HCT116 (cell line): ENCODE results near the gene TMEM192. TPM values are rescaled to one million over a fixed set of nuclear protein-coding genes. Genes with fewer than 3 reads are reported as not detected.

ENCODE experiments used
- ATAC-seq: fragments of 200-7000 bp; cut with Tn5 transposase; 2 replicates; pipeline ENCODE4 v1.9.1; 2020; ENCODE audit warnings: mild to moderate bottlenecking, moderate library complexity
- BruUV-seq: library from RNA; stranded (reverse); fragments of 400-500 nt; replicated peaks from 2 replicates; lab custom pipeline; 2021; lab: Mats Ljungman, UMichigan
- CTCF ChIA-PET: fragments of 300-600 bp; sonication (Branson Sonifier 250); formaldehyde crosslinking; loops from one replicate; lab custom pipeline; 2021; ENCODE audit warnings: antibody characterized with exemption; lab: Charles Lee
- POLR2A ChIA-PET: fragments of 300-600, 350-600 bp; sonication (Branson Sonifier 250); formaldehyde crosslinking; loops from one replicate; lab custom pipeline; 2021; ENCODE audit warnings: antibody characterized with exemption; lab: Charles Lee
- RAD21 ChIA-PET, 2 experiments: fragments of 300-600 bp; sonication (Branson Sonifier 250); formaldehyde crosslinking; loops; one replicate each; lab custom pipeline; 2023; ENCODE audit warnings: low total read pairs in 2 of 2; ENCODE audit not compliant: uncharacterized antibody in 2 of 2, unreplicated experiment in 2 of 2, low non-redundant PET in 1 of 2; lab: Charles Lee
- DNase-seq: peaks from one replicate; pipeline ENCODE4 v3.0.0-alpha.2; 2010; ENCODE audit warnings: low read depth, low spot score
- H2AFZ ChIP-seq: fragments of 200-600 bp; shearing (Covaris generic), sonication (generic); 2 replicates; pipeline ENCODE4 v1.6.1; 2017; ENCODE audit warnings: low read depth, mixed run types, mixed read lengths, antibody characterized with exemption, low read length; ENCODE audit not compliant: poor library complexity, severe bottlenecking
- H3K27ac ChIP-seq: 2 replicates; pipeline ENCODE4 v1.5.1; 2012; ENCODE audit warnings: low read depth, low read length
- H3K27me3 ChIP-seq: fragments of 200-600 bp; sonication (generic); 2 replicates; pipeline ENCODE4 v1.6.1; 2016; ENCODE audit warnings: mixed run types, low read length, mixed read lengths; ENCODE audit not compliant: insufficient read depth
- H3K36me3 ChIP-seq, 2 experiments: fragments of 200-500 bp in 1 of 2; fragments of 200-600 bp in 1 of 2; sonication (Bioruptor generic) in 1 of 2; sonication (generic) in 1 of 2; 2 replicates each; pipeline versions ENCODE4 v1.5.1 to v1.6.1; 2014 to 2016; ENCODE audit warnings: low read length in 2 of 2, inconsistent platforms in 1 of 2, mixed read lengths in 1 of 2, mixed run types in 1 of 2; ENCODE audit not compliant: insufficient read depth in 2 of 2, control insufficient read depth in 1 of 2
- H3K4me1 ChIP-seq, 2 experiments: fragments of 200-600 bp in 1 of 2; sonication (generic) in 1 of 2; 2 replicates each; pipeline versions ENCODE4 v1.5.1 to v1.6.1; 2012 to 2017; ENCODE audit warnings: low read length in 2 of 2, inconsistent platforms in 1 of 2, mild to moderate bottlenecking in 1 of 2, mixed read lengths in 1 of 2, mixed run types in 1 of 2, moderate library complexity in 1 of 2; ENCODE audit not compliant: insufficient read depth in 2 of 2, control insufficient read depth in 1 of 2
- H3K4me2 ChIP-seq: fragments of 200-600 bp; sonication (generic); 2 replicates; pipeline ENCODE4 v1.6.1; 2017; ENCODE audit warnings: mixed run types, low read length, mixed read lengths
- H3K4me3 ChIP-seq, 2 experiments: fragments of 200-600 bp in 1 of 2; sonication (generic) in 1 of 2; replicated peaks in 1 of 2; 2 replicates each; pipeline ENCODE4 v1.5.1; 2011 to 2016; ENCODE audit warnings: low read length in 2 of 2, control low read depth in 1 of 2, low read depth in 1 of 2, mild to moderate bottlenecking in 1 of 2, mixed read lengths in 1 of 2, mixed run types in 1 of 2
- H3K79me2 ChIP-seq: fragments of 200-600 bp; sonication (generic); 2 replicates; pipeline ENCODE4 v1.6.1; 2017; ENCODE audit warnings: mild to moderate bottlenecking, mixed run types, low read length, moderate library complexity, mixed read lengths; ENCODE audit not compliant: insufficient read depth
- H3K9ac ChIP-seq: fragments of 200-600 bp; sonication (generic); 2 replicates; pipeline ENCODE4 v1.6.1; 2016; ENCODE audit warnings: low read length, mixed read lengths
- H3K9me2 ChIP-seq: fragments of 200-600 bp; sonication (generic), shearing (Covaris generic); 2 replicates; pipeline ENCODE4 v1.6.1; 2017; ENCODE audit warnings: mixed run types, mild to moderate bottlenecking, moderate library complexity; ENCODE audit not compliant: insufficient read depth
- H3K9me3 ChIP-seq, 2 experiments: fragments of 200-500 bp in 1 of 2; fragments of 200-600 bp in 1 of 2; sonication (Bioruptor generic) in 1 of 2; sonication (generic) in 1 of 2; 2 replicates each; pipeline ENCODE4 v1.6.1; 2014 to 2017; ENCODE audit warnings: low read length in 2 of 2, mixed read lengths in 2 of 2, inconsistent platforms in 1 of 2, low read depth in 1 of 2, mild to moderate bottlenecking in 1 of 2, mixed run types in 1 of 2, moderate library complexity in 1 of 2; ENCODE audit not compliant: control insufficient read depth in 1 of 2, insufficient read depth in 1 of 2
- H4K20me1 ChIP-seq: fragments of 200-600 bp; sonication (generic), shearing (Covaris generic); 2 replicates; pipeline ENCODE4 v1.6.1; 2017; ENCODE audit warnings: mixed run types, mild to moderate bottlenecking, moderate library complexity; ENCODE audit not compliant: insufficient read depth
- CBX3 ChIP-seq: IDR thresholded peaks from 2 replicates; pipeline ENCODE4 v1.6.1; 2012; ENCODE audit warnings: low read depth
- ELF1 ChIP-seq: IDR thresholded peaks from 2 replicates; pipeline ENCODE4 v1.6.1; 2012; ENCODE audit warnings: low read depth, borderline replicate concordance
- POLR2A ChIP-seq: IDR thresholded peaks from 2 replicates; pipeline ENCODE4 v1.7.0; 2011; ENCODE audit warnings: borderline replicate concordance; ENCODE audit not compliant: insufficient read depth, insufficient read length; ENCODE audit errors: extremely low read depth
- ZFX ChIP-seq: fragments of 450-650 bp; IDR thresholded peaks from 2 replicates; pipeline ENCODE4 v1.6.1; 2017
- intact Hi-C: fragments of 100-400 bp; cut with micrococcal nuclease; formaldehyde crosslinking; loops from 2 replicates; pipeline ENCODE4 v1.10.0; 2022
- total RNA-seq: library from RNA; stranded (reverse); gene quantifications from one replicate; pipeline ENCODE4 v1.2.1, GENCODE V29; 2021; ENCODE audit not compliant: unreplicated experiment
- TF ChIP-seq, protein P1 (sequence below), 3 experiments: fragments of 200-600 bp in 1 of 3; sonication (generic) in 1 of 3; IDR thresholded peaks in 2 of 3; conservative IDR thresholded peaks in 1 of 3; 2 replicates each; pipeline ENCODE4 v1.5.1; 2012 to 2017; ENCODE audit warnings: low read depth in 2 of 3, low read length in 2 of 3, antibody characterized with exemption in 1 of 3, borderline replicate concordance in 1 of 3, control low read depth in 1 of 3, mild to moderate bottlenecking in 1 of 3, mixed read lengths in 1 of 3, mixed run types in 1 of 3, moderate library complexity in 1 of 3; ENCODE audit not compliant: insufficient read depth in 1 of 3
- TF ChIP-seq, protein P2 (sequence below): IDR thresholded peaks from 2 replicates; pipeline ENCODE4 v1.6.1; 2012
- TF ChIP-seq, protein P3 (sequence below): IDR thresholded peaks from 2 replicates; pipeline ENCODE4 v1.6.1; 2012
- TF ChIP-seq, protein P4 (sequence below): IDR thresholded peaks from 2 replicates; pipeline ENCODE4 v1.6.1; 2012; ENCODE audit warnings: low read depth

The TMEM192 gene
- total RNA-seq, 1 experiment from 2014 or later: 13.1 TPM

DNA sequence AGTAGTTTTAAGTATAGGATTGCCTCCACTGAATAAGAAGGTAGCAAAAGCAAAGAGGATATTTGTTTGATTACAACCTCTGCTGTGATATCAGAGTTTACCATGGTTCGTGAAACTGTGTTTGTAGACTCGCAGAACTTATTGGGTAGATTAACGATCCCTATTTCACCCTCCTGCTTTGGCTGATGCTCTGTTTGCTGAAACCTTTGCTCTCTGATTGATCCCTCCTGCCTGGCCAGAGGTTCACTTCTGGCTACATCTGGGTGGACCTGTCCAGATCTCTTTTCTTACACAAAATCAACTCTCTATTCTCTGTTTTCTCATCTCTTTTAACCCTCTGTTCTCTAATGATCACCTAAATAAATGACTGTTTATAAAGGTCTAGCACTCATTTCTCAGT, 37.9 kb upstream of the TMEM192 start:
- RAD21 ChIA-PET: no interaction called here
- TF ChIP-seq, protein P1, sequence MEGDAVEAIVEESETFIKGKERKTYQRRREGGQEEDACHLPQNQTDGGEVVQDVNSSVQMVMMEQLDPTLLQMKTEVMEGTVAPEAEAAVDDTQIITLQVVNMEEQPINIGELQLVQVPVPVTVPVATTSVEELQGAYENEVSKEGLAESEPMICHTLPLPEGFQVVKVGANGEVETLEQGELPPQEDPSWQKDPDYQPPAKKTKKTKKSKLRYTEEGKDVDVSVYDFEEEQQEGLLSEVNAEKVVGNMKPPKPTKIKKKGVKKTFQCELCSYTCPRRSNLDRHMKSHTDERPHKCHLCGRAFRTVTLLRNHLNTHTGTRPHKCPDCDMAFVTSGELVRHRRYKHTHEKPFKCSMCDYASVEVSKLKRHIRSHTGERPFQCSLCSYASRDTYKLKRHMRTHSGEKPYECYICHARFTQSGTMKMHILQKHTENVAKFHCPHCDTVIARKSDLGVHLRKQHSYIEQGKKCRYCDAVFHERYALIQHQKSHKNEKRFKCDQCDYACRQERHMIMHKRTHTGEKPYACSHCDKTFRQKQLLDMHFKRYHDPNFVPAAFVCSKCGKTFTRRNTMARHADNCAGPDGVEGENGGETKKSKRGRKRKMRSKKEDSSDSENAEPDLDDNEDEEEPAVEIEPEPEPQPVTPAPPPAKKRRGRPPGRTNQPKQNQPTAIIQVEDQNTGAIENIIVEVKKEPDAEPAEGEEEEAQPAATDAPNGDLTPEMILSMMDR (IDR thresholded peaks at IDR 0.05 in 2 of 3, conservative IDR thresholded peaks at IDR 0.05 in 1 of 3; ENCODE audit: borderline replicate concordance in 1 of 3, insufficient read depth in 1 of 3, low read depth in 2 of 3, low read length in 2 of 3): no peak
- TF ChIP-seq, protein P2, sequence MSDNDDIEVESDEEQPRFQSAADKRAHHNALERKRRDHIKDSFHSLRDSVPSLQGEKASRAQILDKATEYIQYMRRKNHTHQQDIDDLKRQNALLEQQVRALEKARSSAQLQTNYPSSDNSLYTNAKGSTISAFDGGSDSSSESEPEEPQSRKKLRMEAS: no peak
- TF ChIP-seq, protein P3, sequence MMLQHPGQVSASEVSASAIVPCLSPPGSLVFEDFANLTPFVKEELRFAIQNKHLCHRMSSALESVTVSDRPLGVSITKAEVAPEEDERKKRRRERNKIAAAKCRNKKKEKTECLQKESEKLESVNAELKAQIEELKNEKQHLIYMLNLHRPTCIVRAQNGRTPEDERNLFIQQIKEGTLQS: no peak
- no peak for TF ChIP-seq POLR2A
- TF ChIP-seq, protein P4, sequence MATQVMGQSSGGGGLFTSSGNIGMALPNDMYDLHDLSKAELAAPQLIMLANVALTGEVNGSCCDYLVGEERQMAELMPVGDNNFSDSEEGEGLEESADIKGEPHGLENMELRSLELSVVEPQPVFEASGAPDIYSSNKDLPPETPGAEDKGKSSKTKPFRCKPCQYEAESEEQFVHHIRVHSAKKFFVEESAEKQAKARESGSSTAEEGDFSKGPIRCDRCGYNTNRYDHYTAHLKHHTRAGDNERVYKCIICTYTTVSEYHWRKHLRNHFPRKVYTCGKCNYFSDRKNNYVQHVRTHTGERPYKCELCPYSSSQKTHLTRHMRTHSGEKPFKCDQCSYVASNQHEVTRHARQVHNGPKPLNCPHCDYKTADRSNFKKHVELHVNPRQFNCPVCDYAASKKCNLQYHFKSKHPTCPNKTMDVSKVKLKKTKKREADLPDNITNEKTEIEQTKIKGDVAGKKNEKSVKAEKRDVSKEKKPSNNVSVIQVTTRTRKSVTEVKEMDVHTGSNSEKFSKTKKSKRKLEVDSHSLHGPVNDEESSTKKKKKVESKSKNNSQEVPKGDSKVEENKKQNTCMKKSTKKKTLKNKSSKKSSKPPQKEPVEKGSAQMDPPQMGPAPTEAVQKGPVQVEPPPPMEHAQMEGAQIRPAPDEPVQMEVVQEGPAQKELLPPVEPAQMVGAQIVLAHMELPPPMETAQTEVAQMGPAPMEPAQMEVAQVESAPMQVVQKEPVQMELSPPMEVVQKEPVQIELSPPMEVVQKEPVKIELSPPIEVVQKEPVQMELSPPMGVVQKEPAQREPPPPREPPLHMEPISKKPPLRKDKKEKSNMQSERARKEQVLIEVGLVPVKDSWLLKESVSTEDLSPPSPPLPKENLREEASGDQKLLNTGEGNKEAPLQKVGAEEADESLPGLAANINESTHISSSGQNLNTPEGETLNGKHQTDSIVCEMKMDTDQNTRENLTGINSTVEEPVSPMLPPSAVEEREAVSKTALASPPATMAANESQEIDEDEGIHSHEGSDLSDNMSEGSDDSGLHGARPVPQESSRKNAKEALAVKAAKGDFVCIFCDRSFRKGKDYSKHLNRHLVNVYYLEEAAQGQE: no peak
- TF ChIP-seq CBX3: no peak
- no peak for TF ChIP-seq ZFX
- TF ChIP-seq ELF1: no peak
- Histone ChIP-seq H3K27me3 (no peaks in the 10 kb centered on the region), H2AFZ (no peak overlapping the region), H3K27ac (no peak overlapping the region), H3K9ac (no peak overlapping the region), H3K4me1 (peaks cover 0 to 8% of the 10 kb centered on the region in 2 experiments; a peak in 2 of 4 replicates), H3K4me2 (no peak overlapping the region), H4K20me1 (no peaks in the 10 kb centered on the region), H3K36me3 (no peaks in the 10 kb centered on the region), H3K79me2 (no peaks in the 10 kb centered on the region), H3K4me3 (no peak overlapping the region), H3K9me2 (no peaks in the 10 kb centered on the region), H3K9me3 (no peaks in the 10 kb centered on the region)
- no peak for DNase-seq
- CTCF ChIA-PET: no interaction called here
- intact Hi-C loops: no loop called here
- no TSS peak for BruUV-seq
- POLR2A ChIA-PET: no interaction called here
- ATAC-seq: no peak
